Natural killer cell (primary cell): Measurements from ENCODE around the gene ULK1. TPM values are rescaled to one million over a fixed set of nuclear protein-coding genes. Genes with fewer than 3 reads are reported as not detected.
A peak's percentile ranks its signal among the peaks of the same experiment; 100 is the strongest.

ENCODE experiments used
- ATAC-seq, 3 donors: fragments of 150-1000 bp in 2 of 3; fragments of 200-7000 bp in 1 of 3; cut with Tn5 transposase; 1 replicate in 1 of 3; 2 replicates in 2 of 3; pipeline ENCODE4 v1.10.0; 2021; ENCODE audit warnings: mild to moderate bottlenecking in 2 of 3, moderate library complexity in 2 of 3
- DNase-seq, 2 donors: peaks; one replicate each; pipeline versions ENCODE4 v3.0.0 to v3.0.0-alpha.2; 2013 to 2021; ENCODE audit warnings: mixed read lengths in 1 of 2
- H3K27ac ChIP-seq: one replicate; pipeline ENCODE4 v1.5.1; 2013; ENCODE audit warnings: mild to moderate bottlenecking, low read length
- H3K27me3 ChIP-seq: one replicate; pipeline ENCODE4 v1.6.1; 2013; ENCODE audit warnings: low read length; ENCODE audit not compliant: control insufficient read depth, insufficient read depth
- H3K36me3 ChIP-seq: one replicate; pipeline ENCODE4 v1.6.1; 2013; ENCODE audit warnings: low read length; ENCODE audit not compliant: control insufficient read depth, insufficient read depth
- H3K4me1 ChIP-seq: one replicate; pipeline ENCODE4 v1.6.1; 2013; ENCODE audit warnings: low read length; ENCODE audit not compliant: control insufficient read depth, insufficient read depth
- H3K4me3 ChIP-seq: one replicate; pipeline ENCODE4 v1.5.1; 2013; ENCODE audit warnings: low read length
- H3K9me3 ChIP-seq: one replicate; pipeline ENCODE4 v1.6.1; 2013; ENCODE audit warnings: low read length; ENCODE audit not compliant: control insufficient read depth, insufficient read depth
- H3K27ac Mint-ChIP-seq, 2 donors: one replicate each; pipeline ENCODE4 v1.8.0; 2022; ENCODE audit warnings: mild to moderate bottlenecking in 2 of 2, mixed read lengths in 2 of 2, moderate library complexity in 1 of 2
- H3K27me3 Mint-ChIP-seq, 2 donors: one replicate each; pipeline ENCODE4 v1.8.0; 2022; ENCODE audit warnings: low read depth in 2 of 2, mixed read lengths in 2 of 2
- H3K36me3 Mint-ChIP-seq: one replicate; pipeline ENCODE4 v1.8.0; 2022; ENCODE audit warnings: mixed read lengths
- H3K4me1 Mint-ChIP-seq, 2 donors: one replicate each; pipeline ENCODE4 v1.8.0; 2022; ENCODE audit warnings: mixed read lengths in 2 of 2
- H3K4me3 Mint-ChIP-seq: one replicate; pipeline ENCODE4 v1.8.0; 2022; ENCODE audit warnings: mild to moderate bottlenecking, moderate library complexity, mixed read lengths
- H3K9me3 Mint-ChIP-seq, 2 donors: one replicate each; pipeline ENCODE4 v1.8.0; 2022; ENCODE audit warnings: mixed read lengths in 2 of 2
- WGBS: methylation state at CpG from one replicate; pipeline ENCODE4 v1.1.7; 2013; ENCODE audit warnings: missing lambda C conversion rate; ENCODE audit not compliant: insufficient coverage; 5-methylcytosine and 5-hydroxymethylcytosine counted together
- intact Hi-C: fragments of 100-400 bp; cut with micrococcal nuclease; formaldehyde crosslinking; loops from one replicate; pipeline ENCODE4 v1.14.2; 2022
- total RNA-seq, 4 donors: library from RNA; stranded (reverse); fragments of 120-200 nt in 1 of 4; gene quantifications; one replicate each; pipeline versions ENCODE4 v1.2.3 to v1.2.4, GENCODE V29; 2013 to 2022
- TF ChIP-seq, protein P1 (sequence below): fragments of 200-600 bp; IDR thresholded peaks from one replicate; pipeline ENCODE4 v1.8.0; 2022; ENCODE audit warnings: antibody characterized with exemption

Gene ULK1
- total RNA-seq, 3 donors from 2014 or later (not counting 1 experiment from before 2014, with no cell fraction given) = 99.1 to 142 (median 123) TPM

DNA sequence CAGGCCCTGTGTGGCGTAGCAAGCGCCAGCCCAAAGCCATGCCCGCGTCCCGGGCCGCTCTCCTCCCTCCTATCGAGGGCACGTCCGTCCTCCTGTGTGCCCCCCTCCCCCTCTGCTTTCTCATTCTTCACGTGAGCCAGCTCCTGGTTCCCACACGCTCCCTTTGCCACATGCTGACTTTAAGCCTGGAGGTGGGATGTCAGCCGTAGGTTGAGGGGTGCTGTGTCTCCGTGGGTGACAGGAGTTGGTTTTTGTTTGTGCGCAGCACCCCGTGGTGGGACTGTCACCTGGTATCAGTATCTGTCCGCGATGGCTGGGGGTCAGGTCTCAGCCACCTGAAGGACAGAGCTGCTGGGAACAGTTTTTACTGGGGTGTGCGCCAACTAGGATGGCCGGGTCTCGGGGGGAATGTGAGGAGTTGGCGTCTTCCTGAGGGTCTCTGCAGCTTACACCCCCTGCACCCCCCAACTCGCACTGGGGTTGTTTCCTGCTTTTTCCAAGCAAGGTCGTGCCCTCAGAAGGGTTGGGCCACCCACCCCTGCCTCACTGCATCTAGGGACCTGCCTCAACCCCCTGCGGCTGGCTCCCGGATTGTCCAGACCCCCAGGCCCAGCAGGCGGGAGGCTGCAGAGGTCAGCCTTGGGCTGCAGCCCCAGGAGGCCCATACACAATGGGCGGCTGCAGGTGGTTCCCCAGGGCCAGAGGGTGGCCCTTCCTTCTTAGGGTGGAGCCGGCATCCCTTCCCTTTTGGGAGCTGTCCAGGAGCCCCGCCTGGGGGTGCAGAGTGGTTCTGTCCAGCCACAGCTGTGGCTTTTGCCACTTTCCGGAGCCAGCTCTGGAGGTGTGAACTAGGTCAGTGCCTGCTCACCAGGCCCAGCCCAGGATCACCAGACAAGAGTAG lies 7.3 kb downstream of the ULK1 start:
- no peak for DNase-seq

GRCh38 chr12:131902332-131903241 lies 8.2 kb downstream of the ULK1 start:
- no peaks in the 10 kb centered on the region for H3K27me3 ChIP-seq
- Mint-ChIP-seq H3K4me3 (no peak overlapping the region), H3K9me3 (no peaks in the 10 kb centered on the region), H3K4me1 (peaks cover 0 to 34% of the 10 kb centered on the region in 2 donors), H3K27ac (peak overlapping the region in 1 of 2 donors; percentile 40), H3K27me3 (no peaks in the 10 kb centered on the region), H3K36me3 (no peaks in the 10 kb centered on the region)
- peak in 1 of 3 donors; percentile 6 for ATAC-seq
- H3K27ac ChIP-seq = no peak overlapping the region
- H3K4me1 ChIP-seq = peaks cover 20% of the 10 kb centered on the region
- no peaks in the 10 kb centered on the region for H3K36me3 ChIP-seq
- no peaks in the 10 kb centered on the region for H3K9me3 ChIP-seq
- intact Hi-C loops = no loop called here
- H3K4me3 ChIP-seq = no peak overlapping the region
- no peak for DNase-seq
- TF ChIP-seq, protein P1, sequence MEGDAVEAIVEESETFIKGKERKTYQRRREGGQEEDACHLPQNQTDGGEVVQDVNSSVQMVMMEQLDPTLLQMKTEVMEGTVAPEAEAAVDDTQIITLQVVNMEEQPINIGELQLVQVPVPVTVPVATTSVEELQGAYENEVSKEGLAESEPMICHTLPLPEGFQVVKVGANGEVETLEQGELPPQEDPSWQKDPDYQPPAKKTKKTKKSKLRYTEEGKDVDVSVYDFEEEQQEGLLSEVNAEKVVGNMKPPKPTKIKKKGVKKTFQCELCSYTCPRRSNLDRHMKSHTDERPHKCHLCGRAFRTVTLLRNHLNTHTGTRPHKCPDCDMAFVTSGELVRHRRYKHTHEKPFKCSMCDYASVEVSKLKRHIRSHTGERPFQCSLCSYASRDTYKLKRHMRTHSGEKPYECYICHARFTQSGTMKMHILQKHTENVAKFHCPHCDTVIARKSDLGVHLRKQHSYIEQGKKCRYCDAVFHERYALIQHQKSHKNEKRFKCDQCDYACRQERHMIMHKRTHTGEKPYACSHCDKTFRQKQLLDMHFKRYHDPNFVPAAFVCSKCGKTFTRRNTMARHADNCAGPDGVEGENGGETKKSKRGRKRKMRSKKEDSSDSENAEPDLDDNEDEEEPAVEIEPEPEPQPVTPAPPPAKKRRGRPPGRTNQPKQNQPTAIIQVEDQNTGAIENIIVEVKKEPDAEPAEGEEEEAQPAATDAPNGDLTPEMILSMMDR = no peak
- WGBS = 91% methylated on average over 25 of the region's 25 CpGs

More for the DNA sequence above, 7.3 kb downstream of the ULK1 start:
- Mint-ChIP-seq H3K27me3 (no peaks in the 10 kb centered on the region), H3K4me1 (peaks cover 0 to 39% of the 10 kb centered on the region in 2 donors), H3K27ac (peak overlapping the region in 1 of 2 donors; percentile 40), H3K36me3 (no peaks in the 10 kb centered on the region), H3K4me3 (no peak overlapping the region), H3K9me3 (no peaks in the 10 kb centered on the region)
- WGBS = 87% methylated on average over 30 of the region's 30 CpGs
- H3K36me3 ChIP-seq = no peaks in the 10 kb centered on the region
- no peak overlapping the region for H3K4me3 ChIP-seq
- H3K27me3 ChIP-seq = no peaks in the 10 kb centered on the region
- TF ChIP-seq, protein P1 = no peak
- intact Hi-C loops = no loop called here
- H3K9me3 ChIP-seq = no peaks in the 10 kb centered on the region
- H3K4me1 ChIP-seq = peaks cover 27% of the 10 kb centered on the region
- peak in 2 of 3 donors; percentile 34 to 42 for ATAC-seq
- no peak overlapping the region for H3K27ac ChIP-seq

- TF ChIP-seq, protein P1 = no peak
- no peak overlapping the region for H3K4me3 Mint-ChIP-seq
- H3K27me3 Mint-ChIP-seq = no peaks in the 10 kb centered on the region
- H3K27ac Mint-ChIP-seq = peak overlapping the region in 1 of 2 donors; percentile 63
- H3K4me1 Mint-ChIP-seq = peaks cover 0 to 28% of the 10 kb centered on the region in 2 donors
- H3K36me3 Mint-ChIP-seq = no peaks in the 10 kb centered on the region
- no peak for ATAC-seq
- no peaks in the 10 kb centered on the region for H3K9me3 ChIP-seq
- WGBS = 95% methylated on average over 12 of the region's 13 CpGs
- intact Hi-C loops = no loop called here
- DNase-seq = no peak
- H3K4me3 ChIP-seq = no peak overlapping the region
- H3K27ac ChIP-seq = no peak overlapping the region
- H3K9me3 Mint-ChIP-seq = no peaks in the 10 kb centered on the region
- H3K36me3 ChIP-seq = no peaks in the 10 kb centered on the region
- no peaks in the 10 kb centered on the region for H3K27me3 ChIP-seq
- H3K4me1 ChIP-seq = peaks cover 20% of the 10 kb centered on the region
These were observed 9.1 kb downstream of the ULK1 start for GRCh38 chr12:131903270-131904255.
